Measurements from ENCODE around the gene RBP3.

The RBP3 gene

DNA sequence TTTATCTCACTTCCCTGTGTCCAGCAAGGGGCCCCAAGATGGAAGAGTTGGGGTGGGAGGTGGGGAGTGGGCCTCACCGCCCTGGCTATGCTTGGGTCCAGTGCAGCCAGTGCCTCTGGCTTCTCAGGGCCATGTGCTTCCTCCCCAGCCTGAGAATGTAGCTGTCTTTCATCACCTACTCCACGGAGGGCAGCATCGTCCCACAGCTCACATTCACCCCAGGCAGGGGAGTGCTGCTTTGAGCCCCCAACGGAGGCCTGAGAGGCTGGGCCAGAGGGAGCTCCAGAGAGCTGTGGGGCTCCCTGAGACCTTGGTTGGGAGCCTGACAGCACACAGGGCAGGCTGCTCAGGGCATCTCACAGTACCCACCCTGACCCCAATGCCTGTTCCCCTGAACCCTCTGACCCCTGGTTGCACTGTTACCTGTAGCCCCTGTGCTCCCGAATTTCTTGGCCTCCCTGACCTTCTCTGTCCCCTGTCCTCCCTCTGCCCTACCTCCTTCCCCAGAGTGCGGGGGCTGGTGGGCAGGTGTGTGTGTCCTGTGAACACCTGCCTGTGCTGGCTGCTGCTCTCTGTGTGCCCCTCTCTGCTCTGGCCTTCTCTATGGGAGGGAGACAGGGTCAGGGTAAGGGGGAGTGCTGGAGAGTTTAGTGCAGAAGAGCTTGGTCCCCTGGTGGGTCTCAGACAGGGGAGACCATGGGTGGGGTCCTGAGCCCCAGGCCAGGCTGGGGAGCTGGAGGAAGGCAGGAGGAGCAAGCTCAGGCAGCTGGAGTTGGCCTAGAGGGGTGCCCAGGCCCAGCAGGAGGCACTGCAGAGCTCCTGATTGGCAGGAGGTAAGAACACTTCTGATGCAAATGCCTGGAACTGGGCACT, 55.5 kb downstream of the RBP3 start:
- DNase-seq: no peak

DNA sequence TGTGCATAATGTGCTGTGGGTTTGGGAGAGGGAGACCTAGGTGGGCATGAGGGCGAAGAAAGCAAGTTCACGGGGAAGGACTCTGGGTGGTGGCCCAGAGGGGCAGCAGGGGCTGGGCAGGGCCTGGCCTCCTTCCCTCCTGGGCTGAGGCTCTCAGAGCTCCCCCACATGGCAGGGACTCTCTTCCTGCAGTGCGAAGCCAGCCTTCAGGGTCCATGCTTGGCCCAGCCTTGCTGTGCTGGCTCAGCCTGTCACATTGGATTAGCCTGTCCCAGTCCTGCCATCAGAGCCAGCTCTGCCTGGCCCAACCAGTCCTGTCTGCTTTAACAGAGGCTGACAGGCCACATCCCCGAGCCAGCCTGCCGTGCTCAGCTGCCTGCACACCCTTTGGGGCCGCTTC, 56.3 kb downstream of the RBP3 start:
- no peak for DNase-seq

DNA sequence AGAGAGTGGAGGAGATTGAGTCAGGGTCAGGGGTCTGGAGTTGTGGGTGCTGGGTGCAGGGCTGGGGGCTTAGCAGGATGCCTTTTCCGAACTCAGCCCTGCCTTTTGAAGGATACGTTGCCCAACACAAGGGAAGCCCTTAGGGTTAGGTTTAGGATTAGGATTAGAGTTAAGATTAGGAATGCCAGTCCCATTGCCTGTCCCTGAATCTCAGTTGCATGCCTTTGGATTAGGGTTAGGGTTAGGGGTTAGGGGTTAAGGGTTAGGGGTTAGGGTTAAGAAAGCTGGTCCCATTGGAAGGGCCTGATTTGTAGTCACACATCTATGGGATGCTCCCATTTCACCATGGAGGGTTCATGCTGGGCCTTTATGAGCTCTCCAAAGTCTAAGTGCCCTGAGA, 56.8 kb downstream of the RBP3 start:
- no peak for DNase-seq

DNA sequence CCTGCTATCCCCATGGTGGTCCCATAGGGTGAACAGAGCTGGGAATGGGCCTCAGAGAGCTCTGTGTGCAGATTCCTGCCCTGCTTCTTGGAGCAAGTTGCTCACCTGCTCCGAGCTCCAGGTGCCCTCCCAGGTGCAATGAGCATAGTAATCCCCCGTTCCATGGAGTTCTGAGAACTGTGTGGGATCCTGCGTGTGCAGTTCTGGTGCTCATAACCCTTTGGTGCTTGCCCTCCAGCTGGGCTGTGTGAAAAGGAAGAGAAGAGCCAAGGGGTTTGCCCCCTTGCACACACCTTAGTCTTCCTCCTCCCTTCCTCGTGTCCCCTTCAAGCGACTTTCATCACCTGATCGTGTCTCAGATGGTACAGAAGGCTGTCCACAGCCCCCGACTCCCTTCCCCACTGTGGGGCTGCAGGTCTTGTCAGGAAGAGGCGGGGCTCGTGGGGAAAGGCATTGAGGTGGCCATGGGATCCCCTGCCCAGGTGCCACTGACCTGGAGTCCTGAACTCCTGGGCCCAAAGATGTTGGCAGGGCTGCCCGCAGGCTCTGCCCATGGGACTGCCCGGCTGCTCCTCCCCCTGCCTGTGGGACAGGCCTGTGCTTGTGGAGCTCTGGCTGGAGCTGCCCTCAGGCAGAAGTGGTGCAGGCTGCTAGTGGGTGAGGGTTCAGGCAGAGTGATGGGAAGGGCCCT, 57.8 kb downstream of the RBP3 start:
- DNase-seq: no peak

DNA sequence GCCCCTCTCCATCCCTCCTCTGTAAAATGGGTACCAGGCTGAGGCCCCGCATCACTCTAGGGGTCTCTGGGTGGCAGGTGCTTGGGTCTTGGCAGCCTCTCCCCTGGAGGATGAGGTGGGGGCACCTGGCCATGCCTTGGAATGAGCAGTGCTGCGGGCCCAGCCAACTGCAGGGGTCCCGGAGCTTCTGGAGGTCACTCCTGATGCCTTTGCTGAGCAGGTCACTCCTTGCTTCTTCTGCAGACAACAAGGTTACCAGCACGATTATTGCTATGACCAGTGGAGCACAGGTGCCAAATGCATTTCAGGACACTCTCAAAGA, 58.3 kb downstream of the RBP3 start:
- DNase-seq: no peak

DNA sequence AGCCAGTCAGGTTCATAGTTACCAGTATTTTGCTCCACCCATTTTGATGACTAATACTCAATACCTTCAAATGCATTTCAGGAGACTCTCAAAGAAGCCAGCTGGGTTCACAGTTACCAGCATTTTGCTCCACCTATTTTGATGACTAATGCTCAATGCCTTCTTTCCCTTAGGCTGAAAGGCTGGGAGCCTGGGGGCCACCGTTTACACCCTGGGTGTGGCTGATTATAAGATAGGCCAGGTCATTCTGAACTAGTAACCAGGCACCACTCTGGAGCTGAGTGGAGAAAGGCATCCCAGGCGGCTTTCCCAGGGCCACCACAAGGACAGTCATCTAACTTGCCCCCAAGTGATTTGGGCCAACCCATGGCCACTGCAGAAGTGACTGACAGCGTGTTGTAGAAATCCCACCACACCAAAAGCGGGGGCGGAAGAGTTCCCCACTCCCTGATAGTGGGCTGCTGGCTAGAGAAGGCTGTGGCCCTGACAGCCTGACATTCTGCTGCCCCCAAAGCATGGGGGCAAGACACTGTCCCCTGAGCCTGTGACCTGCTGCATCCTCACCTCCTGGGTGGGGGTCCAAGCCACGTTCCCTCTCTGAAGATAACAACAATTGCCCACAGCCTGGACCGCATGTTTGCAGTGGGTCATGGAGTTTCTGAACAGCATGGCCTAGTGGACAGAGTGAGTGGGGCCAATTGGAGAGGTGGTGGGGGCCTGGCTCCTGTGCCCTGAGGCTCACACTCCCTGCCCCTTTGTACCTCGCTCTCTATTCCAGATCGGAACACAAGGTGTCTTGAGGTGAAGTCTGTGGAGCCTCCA, 58.9 kb downstream of the RBP3 start:
- DNase-seq: no peak
